Middle frontal gyrus (tissue), 1 donor: ENCODE measurements around the gene DAPL1.
"Not testable (repeated sequence)": the region's sequence is repeated elsewhere in the genome, so short reads cannot be mapped to it uniquely, and the experiment has no call there.

Source experiments
- DNase-seq: peaks from one replicate; pipeline ENCODE4 v3.0.0-alpha.2; 2015; ENCODE audit warnings: low spot score; ENCODE audit errors: extremely low spot score

DAPL1 gene

DNA sequence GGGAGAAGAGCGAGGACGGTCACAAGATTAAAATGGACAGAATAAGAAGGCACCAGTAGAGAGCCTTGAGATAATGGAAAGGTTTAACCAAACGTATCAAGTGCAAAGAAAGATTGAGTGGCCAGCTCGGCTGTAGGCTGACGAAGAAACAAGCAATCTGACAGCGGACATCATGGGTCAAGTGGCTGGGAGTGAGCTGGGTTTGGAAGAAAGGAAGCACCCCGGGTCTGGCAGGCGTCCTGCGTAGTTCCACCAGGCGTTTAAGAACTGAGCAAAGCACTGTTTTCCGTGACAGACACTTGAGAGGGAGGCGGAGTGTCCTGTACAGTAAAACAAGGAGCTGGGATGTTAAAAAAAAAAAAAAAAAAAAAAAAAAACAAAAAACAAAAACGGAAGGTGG, 27.1 kb downstream of the DAPL1 start:
- DNase-seq = no peak

DNA sequence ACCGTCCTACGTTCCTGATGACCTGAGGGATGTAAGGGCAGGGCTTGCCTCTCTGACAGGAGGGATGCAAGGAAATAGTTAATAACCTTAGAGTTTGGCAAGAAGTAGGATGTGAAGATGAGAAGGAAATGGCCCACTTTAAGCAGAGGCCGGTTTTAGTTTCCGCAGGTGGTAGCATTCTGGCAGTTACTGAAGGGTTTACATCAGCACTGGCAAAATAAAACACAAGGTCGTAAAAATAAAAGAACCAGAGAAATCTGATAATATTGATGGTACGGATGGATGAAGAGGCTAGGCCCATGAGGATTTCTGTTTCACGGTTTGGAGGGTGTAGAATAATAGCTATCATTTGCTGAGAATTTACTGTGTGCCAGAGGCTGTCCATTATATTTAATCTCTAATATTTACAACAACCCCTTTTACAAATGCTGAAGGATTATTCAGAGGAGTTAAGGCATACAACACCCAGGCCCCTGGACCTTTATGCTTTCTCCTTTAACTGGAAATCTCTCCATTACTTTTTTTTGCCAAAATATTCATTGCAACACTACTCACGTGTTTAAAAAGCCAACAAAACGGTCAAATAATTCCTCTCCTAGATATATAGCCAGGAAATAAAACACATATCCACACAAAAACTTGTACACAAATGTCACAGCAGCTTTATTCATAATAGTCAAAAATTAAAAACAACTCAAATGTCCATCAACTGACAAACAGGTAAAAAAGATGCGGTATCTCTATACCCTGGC, 28.5 kb downstream of the DAPL1 start:
- no peak for DNase-seq

DNA sequence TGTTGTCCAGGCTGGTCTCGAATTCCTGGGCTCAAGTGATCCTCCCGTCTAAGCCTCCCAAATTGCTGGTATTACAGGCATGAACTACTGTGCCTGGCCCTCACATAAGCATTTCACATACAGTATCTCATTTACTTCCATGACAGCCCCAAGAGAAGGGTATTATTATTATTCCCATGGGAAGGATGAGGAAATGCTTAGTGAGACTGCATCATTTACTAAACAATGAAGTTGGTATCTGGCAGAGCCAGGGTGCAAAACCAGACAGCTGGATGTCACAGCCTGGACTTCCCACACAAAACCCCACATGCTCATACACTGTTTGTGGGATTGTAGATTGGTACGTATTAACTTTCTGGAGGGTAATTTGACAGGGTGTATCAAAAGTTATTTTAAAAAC, 29.9 kb downstream of the DAPL1 start:
- DNase-seq = no peak

DNA sequence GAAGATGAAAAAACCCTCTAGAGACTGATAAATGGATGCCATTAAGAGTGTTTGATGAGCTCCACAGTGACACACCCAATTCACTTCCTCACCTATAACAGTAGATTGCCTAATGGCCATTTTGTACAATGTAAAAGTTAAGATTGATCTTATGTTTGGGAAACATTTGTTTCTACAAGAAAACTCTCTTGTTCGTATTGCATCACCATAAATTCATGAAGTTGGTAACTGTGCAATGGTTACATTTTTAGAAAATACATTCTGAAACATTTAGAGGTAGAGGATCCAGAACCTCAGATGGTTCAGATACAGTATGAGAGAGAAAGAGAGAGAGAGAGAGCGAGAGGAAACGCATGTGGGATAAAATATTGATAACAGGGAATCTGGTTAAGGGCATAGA, 31.8 kb downstream of the DAPL1 start:
- DNase-seq = no peak

DNA sequence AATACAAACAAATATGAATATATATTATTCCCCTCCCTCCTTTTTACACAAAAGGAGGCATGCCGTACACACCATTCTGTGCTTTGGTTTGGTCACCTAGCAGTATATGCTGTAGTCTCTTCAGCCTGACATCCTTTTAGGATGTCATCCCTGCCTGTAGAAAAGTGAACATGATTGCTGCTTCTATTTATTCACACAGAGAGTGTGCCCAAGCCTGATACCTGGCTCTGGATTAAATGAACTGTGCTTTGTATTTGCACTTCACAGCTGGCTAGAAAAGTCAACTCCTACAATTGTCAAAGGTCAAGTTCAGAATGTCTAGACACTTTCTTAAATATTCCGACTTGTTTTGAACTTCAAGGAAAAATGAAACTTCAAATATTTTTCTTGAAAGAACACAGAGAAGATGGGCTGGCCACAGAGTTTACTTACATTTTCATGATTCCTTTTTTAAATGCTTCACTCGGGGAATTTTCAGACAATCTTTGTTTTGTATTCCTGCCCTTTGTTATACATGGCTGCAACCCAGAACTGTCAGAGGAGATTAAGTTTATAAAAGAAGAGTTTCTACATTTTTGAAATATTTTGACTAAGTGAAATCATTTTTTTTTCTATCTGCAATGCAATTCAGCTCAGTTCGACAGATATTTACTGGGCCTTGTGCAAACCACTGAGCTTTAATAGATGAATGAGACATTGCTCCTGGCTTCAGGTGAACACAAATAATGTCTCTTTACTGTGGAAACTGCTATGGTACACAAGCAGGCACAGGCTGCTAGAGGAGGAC, 33.5 kb downstream of the DAPL1 start:
- no peak for DNase-seq

DNA sequence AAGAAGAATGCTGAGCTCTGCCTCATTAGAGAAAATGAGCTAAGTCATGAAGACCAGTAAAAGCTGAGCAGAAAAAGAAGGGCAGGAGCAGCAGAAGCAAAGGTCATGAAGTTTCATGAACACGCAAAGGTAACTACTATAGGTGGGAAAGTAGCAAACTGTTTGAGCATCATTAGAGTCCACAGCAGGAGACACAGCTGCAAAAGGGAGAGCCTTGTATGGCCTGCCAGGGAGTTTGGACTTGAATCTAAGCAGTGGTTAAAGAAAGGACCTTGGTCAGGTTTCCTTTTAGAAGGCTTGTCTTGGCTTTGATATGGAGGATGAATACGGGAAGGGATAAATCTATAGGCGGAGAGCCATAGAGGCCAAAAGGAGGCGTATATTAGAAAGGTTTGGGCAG, 34.0 kb downstream of the DAPL1 start:
- no peak for DNase-seq

DNA sequence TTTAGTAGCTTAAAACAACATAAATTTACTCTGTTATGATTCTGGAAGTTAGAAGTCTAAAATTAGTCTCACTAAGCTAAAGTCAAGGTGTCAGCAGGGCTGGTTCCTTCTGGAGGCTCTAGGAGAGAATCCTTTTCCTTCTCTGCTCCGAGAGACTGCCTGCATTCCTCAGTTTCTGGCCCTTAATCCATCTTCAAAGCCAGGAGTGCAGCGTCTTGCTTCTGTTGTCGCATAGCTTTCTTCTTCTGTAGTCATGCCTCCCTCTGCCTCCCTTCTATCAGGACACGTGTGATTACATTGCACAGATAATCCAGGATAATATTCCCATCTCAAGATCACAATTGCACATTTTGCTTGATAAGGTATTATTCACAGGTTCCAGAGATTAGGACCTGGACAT, 35.1 kb downstream of the DAPL1 start:
- no peak for DNase-seq

DNA sequence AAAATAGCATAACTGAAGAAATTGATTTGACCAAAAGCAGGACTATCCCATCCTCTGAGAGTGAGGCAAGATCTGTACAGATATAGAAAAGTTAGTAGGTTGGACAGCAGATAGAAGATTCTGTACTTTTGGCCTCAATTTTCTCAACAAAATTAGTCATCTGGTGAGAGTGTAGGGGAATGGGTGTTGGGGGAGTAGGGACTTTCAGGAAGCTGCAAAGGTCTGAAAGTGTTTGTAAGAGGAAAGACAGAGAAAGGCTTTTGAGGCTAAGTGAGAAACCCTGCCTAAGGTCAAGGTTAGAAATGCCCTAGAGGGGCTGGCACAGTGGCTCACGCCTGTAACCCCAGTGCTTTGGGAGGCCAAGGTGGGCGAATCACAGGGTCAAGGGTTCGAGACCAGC, 40.3 kb downstream of the DAPL1 start:
- no peak for DNase-seq

DNA sequence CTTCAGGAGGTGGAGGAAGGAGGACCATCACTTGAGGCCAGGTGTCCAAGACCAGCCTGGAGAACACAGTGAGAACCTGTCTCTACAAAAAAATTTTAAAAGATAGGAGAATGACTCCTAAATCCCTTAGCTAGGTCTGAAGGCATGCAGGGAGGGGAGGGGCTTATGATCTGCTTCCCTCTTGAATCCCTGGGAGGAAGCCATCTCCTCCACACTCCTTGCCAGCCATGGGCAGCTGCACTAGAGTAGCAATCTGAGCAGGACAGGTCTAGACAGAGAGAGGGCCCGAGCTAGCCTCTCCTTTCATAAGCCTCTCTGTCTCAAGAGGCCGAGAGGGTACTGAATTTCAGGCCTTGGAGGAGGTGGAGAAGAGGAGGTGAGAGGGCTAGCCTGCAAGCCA, 42.5 kb downstream of the DAPL1 start:
- no peak for DNase-seq

DNA sequence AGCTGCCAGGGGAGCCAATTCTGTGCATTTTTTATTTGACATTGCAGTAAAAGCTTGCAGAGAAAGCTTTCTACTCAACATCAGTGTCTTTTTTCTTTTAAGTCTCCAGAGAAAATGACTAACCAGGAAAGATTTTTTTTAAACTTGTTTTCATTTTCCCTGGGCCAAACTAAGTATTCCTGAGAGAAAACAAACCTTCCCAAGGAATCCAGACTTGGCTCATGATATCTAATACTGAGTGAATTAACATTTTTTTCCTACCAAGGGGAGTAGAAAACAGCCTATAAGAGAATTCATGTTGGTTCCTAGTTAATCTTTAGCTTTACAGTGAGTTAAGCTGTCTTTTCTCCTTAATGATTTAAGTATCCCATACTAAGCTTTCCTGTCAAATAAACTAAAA, 46.7 kb downstream of the DAPL1 start:
- no peak for DNase-seq

DNA sequence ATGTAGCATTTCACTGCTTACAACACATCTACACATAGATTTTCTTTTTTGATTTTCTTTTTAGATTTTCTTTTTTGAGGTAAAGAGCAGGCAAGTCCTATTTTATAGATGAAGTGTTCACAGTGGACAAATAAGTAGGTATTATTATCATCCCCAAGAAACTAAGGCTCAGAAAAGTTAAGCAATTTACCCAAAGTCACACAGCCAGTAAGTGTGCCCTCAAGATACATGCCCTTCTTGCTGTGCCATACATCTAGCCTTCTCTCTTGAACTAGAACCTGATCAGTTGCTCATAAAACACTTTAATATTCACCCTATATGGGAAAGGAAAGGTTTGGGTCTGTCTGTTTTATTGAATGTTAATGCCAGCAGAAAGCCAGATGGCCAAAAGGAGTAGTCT, 50.3 kb downstream of the DAPL1 start:
- DNase-seq = no peak

DNA sequence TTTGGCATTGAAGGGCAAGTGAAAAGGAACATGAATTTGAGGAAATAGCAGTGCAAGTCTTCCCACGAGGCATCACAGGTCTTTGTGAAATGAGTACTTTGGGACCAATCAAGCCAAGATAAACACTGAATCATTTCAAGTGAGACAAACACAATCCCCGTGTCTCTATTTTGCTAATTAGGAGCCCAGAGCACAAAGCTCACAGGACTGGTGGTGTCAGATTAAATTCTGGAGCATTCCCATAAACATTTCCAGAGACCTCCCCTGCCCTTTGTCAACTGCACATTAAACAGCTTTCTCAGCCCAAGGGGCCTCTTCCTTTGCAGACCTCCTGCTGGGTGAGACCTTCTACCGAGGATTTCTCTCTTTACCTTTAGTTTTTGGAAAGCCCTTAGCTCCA, 50.7 kb downstream of the DAPL1 start:
- no peak for DNase-seq

DNA sequence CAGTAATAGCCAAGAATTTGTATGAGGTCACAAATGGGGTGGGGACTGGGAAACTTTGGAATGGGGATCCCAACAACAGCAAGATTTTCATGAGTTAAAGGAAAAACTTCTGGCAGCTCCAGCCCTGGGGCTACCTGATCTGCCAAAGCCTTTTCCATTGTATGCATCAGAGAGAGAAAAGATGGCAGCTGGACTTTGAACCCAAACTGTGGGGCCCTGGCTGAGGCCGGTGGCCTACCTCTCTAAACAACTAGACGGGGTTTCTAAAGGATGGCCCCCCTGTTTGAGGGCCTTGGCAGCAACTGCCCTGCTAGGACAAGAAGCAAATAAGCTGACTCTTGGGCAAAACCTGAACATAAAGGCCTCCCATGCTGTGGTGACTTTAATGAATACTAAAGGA, 52.4 kb downstream of the DAPL1 start:
- DNase-seq = not testable (repeated sequence)

DNA sequence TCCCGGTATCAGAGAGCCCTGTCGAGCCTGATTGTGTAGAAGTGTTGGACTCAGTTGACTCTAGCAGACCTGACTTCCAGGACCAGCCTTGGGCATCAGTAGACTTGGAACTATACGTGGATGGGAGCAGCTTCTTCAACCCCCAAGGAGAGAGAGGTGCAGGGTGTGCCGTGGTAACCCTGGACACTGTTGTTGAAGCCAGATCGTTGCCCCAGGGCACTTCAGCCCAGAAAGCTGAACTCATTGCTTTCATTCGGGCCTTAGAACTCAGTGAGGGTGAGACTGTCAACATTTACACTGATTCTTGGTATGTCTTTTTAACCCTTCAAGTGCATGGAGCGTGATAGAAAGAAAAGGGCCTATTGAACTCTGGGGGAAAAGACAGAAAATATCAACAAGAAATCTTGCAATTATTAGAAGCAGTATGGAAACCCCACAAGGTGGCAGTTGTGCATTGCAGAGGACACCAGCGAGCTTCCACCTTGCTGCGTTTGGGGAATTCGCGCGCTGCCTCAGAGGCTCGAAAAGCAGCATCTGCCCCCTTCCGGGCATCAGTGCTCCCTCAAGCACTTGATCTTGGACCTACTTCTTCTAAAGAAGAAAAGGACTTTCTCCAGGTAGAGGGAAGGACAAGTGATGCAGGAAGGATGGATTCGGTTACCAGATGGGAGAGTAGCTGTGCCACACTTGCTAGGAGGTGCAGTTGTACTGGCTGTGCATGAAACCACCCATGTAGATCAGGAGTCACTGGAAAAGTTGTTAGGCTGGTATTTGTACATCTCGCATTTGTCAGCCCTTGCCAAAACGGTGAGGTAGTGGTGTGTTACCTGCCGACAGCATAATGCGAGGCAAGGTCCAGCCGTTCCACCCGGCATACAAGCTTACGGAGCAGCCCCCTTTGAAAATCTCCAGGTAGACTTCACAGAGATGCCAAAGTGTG, 53.2 kb downstream of the DAPL1 start:
- DNase-seq = not testable (repeated sequence)

DNA sequence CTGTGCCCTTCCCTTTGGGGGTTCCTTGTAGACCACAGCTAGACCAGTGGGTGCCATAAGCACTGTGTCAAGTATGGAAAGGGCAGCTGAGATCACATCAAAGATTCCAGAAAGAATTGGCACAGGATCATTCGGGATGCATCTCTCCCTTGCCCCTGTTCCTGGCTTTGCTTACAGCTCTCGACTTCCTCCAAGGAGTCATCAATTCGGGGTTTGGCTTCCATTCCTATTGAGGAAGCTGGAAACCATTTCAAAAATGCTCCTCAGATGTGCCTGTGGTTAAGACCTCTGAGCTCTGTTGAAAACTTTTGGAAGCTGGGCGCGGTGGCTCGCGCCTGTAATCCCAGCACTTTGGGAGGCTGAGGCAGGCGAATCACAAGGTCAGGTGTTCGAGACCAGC, 65.1 kb downstream of the DAPL1 start:
- not testable (repeated sequence) for DNase-seq

DNA sequence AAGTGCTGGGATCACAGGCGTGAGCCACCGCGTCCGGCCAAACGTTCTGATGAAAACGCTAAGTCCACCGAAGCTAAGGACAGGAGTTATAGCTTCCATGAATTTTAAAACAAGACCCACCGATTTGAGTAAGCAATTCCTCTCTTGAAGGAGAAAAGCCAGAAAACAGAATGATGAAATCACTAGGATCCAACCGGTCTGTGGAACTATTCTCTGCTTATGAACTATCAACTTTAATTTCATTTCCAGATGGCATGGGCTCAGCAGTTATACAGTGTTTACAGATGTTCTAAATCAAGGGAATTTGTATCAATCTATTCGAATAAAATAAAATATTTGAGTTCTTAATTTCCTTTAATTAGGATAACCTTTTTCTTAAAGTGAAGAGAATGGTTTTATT, 66.5 kb downstream of the DAPL1 start:
- not testable (repeated sequence) for DNase-seq

DNA sequence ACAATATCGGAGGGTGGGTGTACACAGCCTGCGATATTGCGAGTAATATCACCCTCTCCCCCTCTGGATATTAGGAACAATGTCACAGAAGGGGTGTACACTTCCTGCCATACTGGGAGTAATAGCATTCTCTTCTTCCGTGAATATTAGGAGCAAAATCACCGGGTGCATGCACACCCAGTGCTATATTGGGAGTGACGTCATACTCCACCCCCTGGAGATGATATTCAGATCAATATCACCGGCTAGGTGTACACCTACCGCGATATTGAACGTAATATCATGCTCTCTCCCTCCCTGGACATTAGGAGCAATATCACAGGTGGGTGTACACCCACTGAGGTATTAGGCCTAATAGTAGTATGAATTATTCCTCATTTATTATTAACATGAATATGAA, 70.4 kb downstream of the DAPL1 start:
- DNase-seq = not testable (repeated sequence)
